CD4-positive, alpha-beta T cell treated with Interleukin-4 for 1 hour (primary cell): ENCODE results near the gene C1orf21.
"Not testable (repeated sequence)": the region's sequence is repeated elsewhere in the genome, so short reads cannot be mapped to it uniquely, and the experiment has no call there.

Experiments used
- DNase-seq, 2 donors: peaks; one replicate each; pipeline ENCODE4 v3.0.0-alpha.2; 2020 to 2022

The C1orf21 gene

GRCh38 chr1:184612229-184612628 is 225.4 kb downstream of the C1orf21 start:
- DNase-seq, result not testable (repeated sequence)

GRCh38 chr1:184614667-184615066 is 227.8 kb downstream of the C1orf21 start:
- no peak for DNase-seq

- DNase-seq, result no peak
Observed at GRCh38 chr1:184615301-184615700, 228.5 kb downstream of the C1orf21 start.

- no peak for DNase-seq
Observed at GRCh38 chr1:184616504-184616903, 229.7 kb downstream of the C1orf21 start.

GRCh38 chr1:184617433-184618029 is 230.7 kb downstream of the C1orf21 start:
- no peak for DNase-seq

- DNase-seq, result no peak
Observed at GRCh38 chr1:184618851-184619250, 232.0 kb downstream of the C1orf21 start.

- DNase-seq, result no peak
Observed at GRCh38 chr1:184620469-184620868, 233.6 kb downstream of the C1orf21 start.

- DNase-seq, result no peak
Observed at GRCh38 chr1:184621260-184621659, 234.4 kb downstream of the C1orf21 start.

- DNase-seq, result no peak
Observed at GRCh38 chr1:184622136-184622823, 235.5 kb downstream of the C1orf21 start.

GRCh38 chr1:184623404-184623803 is 236.6 kb downstream of the C1orf21 start:
- no peak for DNase-seq

GRCh38 chr1:184624051-184624450 is 237.2 kb downstream of the C1orf21 start:
- DNase-seq, result no peak

- DNase-seq, result no peak
Observed at GRCh38 chr1:184624626-184625025, 237.8 kb downstream of the C1orf21 start.

- DNase-seq, result no peak
Observed at GRCh38 chr1:184625271-184625670, 238.4 kb downstream of the C1orf21 start.

- DNase-seq, result no peak
Observed at GRCh38 chr1:184626076-184627006, 239.5 kb downstream of the C1orf21 start.

- no peak for DNase-seq
Observed at GRCh38 chr1:184627007-184627341, 240.1 kb downstream of the C1orf21 start.

GRCh38 chr1:184629266-184629665 is 242.4 kb downstream of the C1orf21 start:
- no peak for DNase-seq

- no peak for DNase-seq
Observed at GRCh38 chr1:184630679-184631060, 243.8 kb downstream of the C1orf21 start.

- no peak for DNase-seq
Observed at GRCh38 chr1:184632415-184633175, 245.8 kb downstream of the C1orf21 start.

- DNase-seq, result no peak
Observed at GRCh38 chr1:184633785-184634184, 247.0 kb downstream of the C1orf21 start.

- DNase-seq, result no peak
Observed at GRCh38 chr1:184634296-184634695, 247.5 kb downstream of the C1orf21 start.

- DNase-seq, result no peak
Observed at GRCh38 chr1:184635347-184635979, 248.6 kb downstream of the C1orf21 start.

GRCh38 chr1:184635980-184636431 is 249.2 kb downstream of the C1orf21 start:
- DNase-seq, result no peak
